ENCODE measurements around the gene SMTNL2.

The SMTNL2 gene

GRCh38 chr17:4584101-4584916 is at the start of gene SMTNL2:
Gene SMTNL2, plus strand, starts transcription at chr17:4584529. Its CDS starts 77 bp downstream, at chr17:4584606.
- FAIRE-seq, result no peak

GRCh38 chr17:4534928-4535666 is 49.2 kb upstream of the SMTNL2 start:
- no peak for FAIRE-seq

GRCh38 chr17:4535667-4536258 is 48.6 kb upstream of the SMTNL2 start:
- FAIRE-seq, result no peak

- no peak for FAIRE-seq
These were observed 48.0 kb upstream of the SMTNL2 start for GRCh38 chr17:4536259-4536741.

- no peak for FAIRE-seq
These were observed 47.5 kb upstream of the SMTNL2 start for GRCh38 chr17:4536742-4537411.

GRCh38 chr17:4537451-4538235 is 46.7 kb upstream of the SMTNL2 start:
- no peak for FAIRE-seq

- no peak for FAIRE-seq
These were observed 45.9 kb upstream of the SMTNL2 start for GRCh38 chr17:4538236-4539002.

GRCh38 chr17:4539025-4539424 is 45.3 kb upstream of the SMTNL2 start:
- FAIRE-seq, result no peak

GRCh38 chr17:4539576-4540223 is 44.6 kb upstream of the SMTNL2 start:
- FAIRE-seq, result no peak

- FAIRE-seq, result no peak
These were observed 44.1 kb upstream of the SMTNL2 start for GRCh38 chr17:4540224-4540651.

GRCh38 chr17:4540687-4541327 is 43.5 kb upstream of the SMTNL2 start:
- no peak for FAIRE-seq

- FAIRE-seq, result no peak
These were observed 42.9 kb upstream of the SMTNL2 start for GRCh38 chr17:4541328-4542002.

GRCh38 chr17:4542003-4542725 is 42.2 kb upstream of the SMTNL2 start:
- FAIRE-seq, result no peak

GRCh38 chr17:4542726-4543191 is 41.6 kb upstream of the SMTNL2 start:
- FAIRE-seq, result no peak

GRCh38 chr17:4543557-4544026 is 40.7 kb upstream of the SMTNL2 start:
- no peak for FAIRE-seq

GRCh38 chr17:4544135-4544950 is 40.0 kb upstream of the SMTNL2 start:
- FAIRE-seq, result no peak

GRCh38 chr17:4544951-4545216 is 39.4 kb upstream of the SMTNL2 start:
- FAIRE-seq, result no peak
